Astrocyte of the spinal cord (primary cell): ENCODE results near the gene TMEM238L.

Experiments
- DNase-seq: peaks from one replicate; pipeline ENCODE4 v3.0.0; 2011; ENCODE audit warnings: low read depth, low spot score
- H3K4me3 ChIP-seq: 2 replicates; pipeline ENCODE4 v1.5.1; 2011; ENCODE audit warnings: low read depth, mild to moderate bottlenecking, low read length, moderate library complexity
- in situ Hi-C: cut with HindIII; loops from 2 replicates; pipeline ENCODE4 v1.10.0; 2017; ENCODE audit warnings: low sequenced_read_pairs
- TF ChIP-seq, protein P1 (sequence below): IDR thresholded peaks from 2 replicates; pipeline ENCODE4 v1.5.1; 2012; ENCODE audit warnings: low read depth, mild to moderate bottlenecking, low read length, inconsistent platforms

Gene TMEM238L

GRCh38 chr17:10821770-10822169 lies 17.9 kb upstream of the TMEM238L start:
- TF ChIP-seq, protein P1, sequence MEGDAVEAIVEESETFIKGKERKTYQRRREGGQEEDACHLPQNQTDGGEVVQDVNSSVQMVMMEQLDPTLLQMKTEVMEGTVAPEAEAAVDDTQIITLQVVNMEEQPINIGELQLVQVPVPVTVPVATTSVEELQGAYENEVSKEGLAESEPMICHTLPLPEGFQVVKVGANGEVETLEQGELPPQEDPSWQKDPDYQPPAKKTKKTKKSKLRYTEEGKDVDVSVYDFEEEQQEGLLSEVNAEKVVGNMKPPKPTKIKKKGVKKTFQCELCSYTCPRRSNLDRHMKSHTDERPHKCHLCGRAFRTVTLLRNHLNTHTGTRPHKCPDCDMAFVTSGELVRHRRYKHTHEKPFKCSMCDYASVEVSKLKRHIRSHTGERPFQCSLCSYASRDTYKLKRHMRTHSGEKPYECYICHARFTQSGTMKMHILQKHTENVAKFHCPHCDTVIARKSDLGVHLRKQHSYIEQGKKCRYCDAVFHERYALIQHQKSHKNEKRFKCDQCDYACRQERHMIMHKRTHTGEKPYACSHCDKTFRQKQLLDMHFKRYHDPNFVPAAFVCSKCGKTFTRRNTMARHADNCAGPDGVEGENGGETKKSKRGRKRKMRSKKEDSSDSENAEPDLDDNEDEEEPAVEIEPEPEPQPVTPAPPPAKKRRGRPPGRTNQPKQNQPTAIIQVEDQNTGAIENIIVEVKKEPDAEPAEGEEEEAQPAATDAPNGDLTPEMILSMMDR = no peak
- in situ Hi-C loops = no loop called here
- no peak overlapping the region for H3K4me3 ChIP-seq
- DNase-seq = no peak

- TF ChIP-seq, protein P1 = no peak
- DNase-seq = no peak
- in situ Hi-C loops = no loop called here
Observed at GRCh38 chr17:10821054-10821453, 17.2 kb upstream of the TMEM238L start.

GRCh38 chr17:10815319-10815718 lies 11.4 kb upstream of the TMEM238L start:
- in situ Hi-C loops = no loop called here
- TF ChIP-seq, protein P1 = no peak
- H3K4me3 ChIP-seq = no peak overlapping the region
- no peak for DNase-seq

More at GRCh38 chr17:10821054-10821453, 17.2 kb upstream of the TMEM238L start:
- no peak overlapping the region for H3K4me3 ChIP-seq

GRCh38 chr17:10814075-10814474 lies 10.2 kb upstream of the TMEM238L start:
- H3K4me3 ChIP-seq = no peak overlapping the region
- in situ Hi-C loops = no loop called here
- DNase-seq = no peak
- TF ChIP-seq, protein P1 = no peak

DNA sequence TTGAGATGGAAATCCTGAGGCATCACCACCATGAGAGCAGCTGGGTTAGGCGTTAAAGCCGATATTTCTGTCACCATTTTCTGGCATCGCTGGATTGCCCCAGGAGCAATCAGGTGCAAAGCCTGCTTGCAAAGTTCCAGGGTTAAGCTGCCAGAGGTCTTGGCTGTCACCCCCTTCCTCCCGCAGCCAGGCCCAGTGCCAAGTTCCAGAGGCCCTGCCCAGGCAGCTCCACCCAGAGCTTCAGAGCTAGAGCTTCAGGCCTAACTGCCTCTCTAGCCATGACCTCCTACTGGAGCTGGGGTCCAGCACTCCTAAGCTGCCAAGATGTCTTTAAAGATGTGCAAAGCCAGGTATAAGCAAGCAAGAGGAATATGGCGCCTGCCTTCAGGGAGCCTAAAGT lies 8.8 kb upstream of the TMEM238L start:
- TF ChIP-seq, protein P1 = no peak
- no peak for DNase-seq
- in situ Hi-C loops = no loop called here
- H3K4me3 ChIP-seq = no peak overlapping the region

DNA sequence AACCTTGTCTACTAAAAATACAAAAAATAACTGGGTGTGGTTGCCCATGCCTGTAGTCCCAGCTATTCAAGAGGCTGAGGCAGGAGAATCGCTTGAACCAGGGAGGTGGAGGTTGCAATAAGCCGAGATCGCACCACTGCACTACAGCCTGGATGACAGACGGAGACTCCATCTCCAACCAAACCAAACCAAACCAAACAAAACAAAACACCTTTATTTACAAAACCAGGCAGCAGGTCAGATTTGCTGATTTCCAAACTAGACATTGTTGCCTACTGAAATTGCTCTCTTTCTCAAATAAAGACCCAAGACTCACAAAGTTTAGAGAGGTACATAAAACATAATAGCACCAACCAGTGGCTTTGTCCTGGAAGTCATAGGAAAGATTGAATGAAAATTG lies 5.7 kb upstream of the TMEM238L start:
- no peak overlapping the region for H3K4me3 ChIP-seq
- TF ChIP-seq, protein P1 = no peak
- in situ Hi-C loops = no loop called here
- DNase-seq = no peak

- H3K4me3 ChIP-seq = no peak overlapping the region
- in situ Hi-C loops = no loop called here
- TF ChIP-seq, protein P1 = no peak
- no peak for DNase-seq
Observed at GRCh38 chr17:10807704-10808128, 3.8 kb upstream of the TMEM238L start.
